ENCODE measurements around the gene GAB2. TPM values are rescaled to one million over a fixed set of nuclear protein-coding genes. Genes with fewer than 3 reads are reported as not detected.

GAB2 gene
- total RNA-seq, 1 experiment from 2014 or later = 3.3 TPM

DNA sequence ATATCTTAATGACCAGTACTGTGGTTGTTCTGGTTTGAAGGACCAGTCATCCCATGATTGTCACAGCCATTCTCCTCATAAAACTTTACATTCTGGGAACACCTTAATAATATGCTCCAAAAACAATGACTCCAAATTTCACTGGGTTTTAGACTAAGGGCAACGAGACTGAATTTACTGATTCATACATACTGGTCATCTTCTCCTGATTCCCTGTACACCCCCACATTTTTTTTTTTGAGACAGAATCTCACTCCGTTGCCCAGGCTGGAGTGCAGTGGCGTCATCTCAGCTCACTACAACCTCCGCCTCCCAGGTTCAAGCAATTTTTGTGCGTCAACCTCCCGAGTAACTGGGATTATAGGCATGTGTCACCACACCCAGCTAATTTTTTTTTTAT, 78.9 kb downstream of the GAB2 start:
- no peak overlapping the region for H3K56ac ChIP-seq (ENCODE audit: insufficient read length, low read depth, low read length)
- no peak overlapping the region for H3K4me3 Mint-ChIP-seq
- no peaks in the 10 kb centered on the region for H3K23me2 ChIP-seq (ENCODE audit: insufficient read length, low read depth, low read length, poor library complexity, severe bottlenecking)
- no peaks in the 10 kb centered on the region for H3K4me1 Mint-ChIP-seq
- no peak overlapping the region for H2BK20ac ChIP-seq (ENCODE audit: low read depth, low read length, poor library complexity, severe bottlenecking)
- no peak overlapping the region for H3T11ph ChIP-seq (ENCODE audit: low read length)
- H3K79me1 ChIP-seq (ENCODE audit: insufficient read depth, low read depth, low read length, poor library complexity, severe bottlenecking) = no peaks in the 10 kb centered on the region
- H3K23ac ChIP-seq (ENCODE audit: insufficient read length, low read depth, low read length) = no peak overlapping the region
- TF ChIP-seq, protein P1, sequence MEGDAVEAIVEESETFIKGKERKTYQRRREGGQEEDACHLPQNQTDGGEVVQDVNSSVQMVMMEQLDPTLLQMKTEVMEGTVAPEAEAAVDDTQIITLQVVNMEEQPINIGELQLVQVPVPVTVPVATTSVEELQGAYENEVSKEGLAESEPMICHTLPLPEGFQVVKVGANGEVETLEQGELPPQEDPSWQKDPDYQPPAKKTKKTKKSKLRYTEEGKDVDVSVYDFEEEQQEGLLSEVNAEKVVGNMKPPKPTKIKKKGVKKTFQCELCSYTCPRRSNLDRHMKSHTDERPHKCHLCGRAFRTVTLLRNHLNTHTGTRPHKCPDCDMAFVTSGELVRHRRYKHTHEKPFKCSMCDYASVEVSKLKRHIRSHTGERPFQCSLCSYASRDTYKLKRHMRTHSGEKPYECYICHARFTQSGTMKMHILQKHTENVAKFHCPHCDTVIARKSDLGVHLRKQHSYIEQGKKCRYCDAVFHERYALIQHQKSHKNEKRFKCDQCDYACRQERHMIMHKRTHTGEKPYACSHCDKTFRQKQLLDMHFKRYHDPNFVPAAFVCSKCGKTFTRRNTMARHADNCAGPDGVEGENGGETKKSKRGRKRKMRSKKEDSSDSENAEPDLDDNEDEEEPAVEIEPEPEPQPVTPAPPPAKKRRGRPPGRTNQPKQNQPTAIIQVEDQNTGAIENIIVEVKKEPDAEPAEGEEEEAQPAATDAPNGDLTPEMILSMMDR (conservative IDR thresholded peaks at IDR 0.05) = no peak
- no peak overlapping the region for H4K8ac ChIP-seq (replicated peaks; ENCODE audit: insufficient read length, low read depth, low read length)
- H3K27ac ChIP-seq (ENCODE audit: insufficient read length, low read depth, low read length) = no peak overlapping the region
- H3K27me3 Mint-ChIP-seq (ENCODE audit: low read depth) = no peaks in the 10 kb centered on the region
- no peaks in the 10 kb centered on the region for H3K79me2 ChIP-seq (ENCODE audit: insufficient read depth, low read length)
- no peak overlapping the region for H4K91ac ChIP-seq (ENCODE audit: insufficient read length, low read depth, low read length)
- DNase-seq = no peak
- H4K5ac ChIP-seq (ENCODE audit: insufficient read length, low read depth, low read length) = no peak overlapping the region
- H3K18ac ChIP-seq (ENCODE audit: insufficient read length, low read depth, low read length) = no peak overlapping the region
- H2BK15ac ChIP-seq (ENCODE audit: low read depth, low read length) = no peak overlapping the region
- H2AK5ac ChIP-seq (ENCODE audit: insufficient read length, low read length) = no peak overlapping the region
- H2AFZ ChIP-seq (ENCODE audit: low read length) = no peak overlapping the region
- H3K9ac ChIP-seq (ENCODE audit: extremely low read depth, insufficient read length, low read length) = no peak overlapping the region
- H3K27me3 ChIP-seq (ENCODE audit: insufficient read depth, low read length) = no peaks in the 10 kb centered on the region
- no peaks in the 10 kb centered on the region for H4K20me1 ChIP-seq (ENCODE audit: control insufficient read depth, insufficient read depth, insufficient read length)
- no peak overlapping the region for H2BK5ac ChIP-seq (ENCODE audit: insufficient read length, low read length)
- no peak overlapping the region for H3K4ac ChIP-seq (ENCODE audit: low read depth, low read length)
- peaks cover 0 to 6% (median 4%) of the 10 kb centered on the region in 3 experiments; a peak in 3 of 7 replicates for H3K36me3 Mint-ChIP-seq (ENCODE audit: insufficient read depth in 1 of 3, low read depth in 3 of 3)
- H3K4me1 ChIP-seq (ENCODE audit: insufficient read depth, low read length) = no peaks in the 10 kb centered on the region
- H3K4me2 ChIP-seq (ENCODE audit: insufficient read depth, insufficient read length, low read length) = no peak overlapping the region
- H2BK12ac ChIP-seq (ENCODE audit: insufficient read length, low read depth, low read length) = no peak overlapping the region
- H3K9me3 ChIP-seq (ENCODE audit: control insufficient read depth, low read depth, low read length) = no peaks in the 10 kb centered on the region
- no peak overlapping the region for H2BK120ac ChIP-seq (ENCODE audit: low read depth, low read length, poor library complexity, severe bottlenecking)
- no CpG with 5 or more reads among the region's 6 CpGs for WGBS (ENCODE audit: extremely low coverage, insufficient read length, low lambda C conversion rate)
- H3K27ac Mint-ChIP-seq = no peak overlapping the region
- no peak overlapping the region for H3K14ac ChIP-seq (ENCODE audit: insufficient read depth, low read length)
- peaks cover 0 to 5% of the 10 kb centered on the region in 2 experiments; a peak in 3 of 5 replicates for H3K9me3 Mint-ChIP-seq

Data from H9 (cell line).